ENCODE data around the gene GABRB3.

GABRB3 gene

DNA sequence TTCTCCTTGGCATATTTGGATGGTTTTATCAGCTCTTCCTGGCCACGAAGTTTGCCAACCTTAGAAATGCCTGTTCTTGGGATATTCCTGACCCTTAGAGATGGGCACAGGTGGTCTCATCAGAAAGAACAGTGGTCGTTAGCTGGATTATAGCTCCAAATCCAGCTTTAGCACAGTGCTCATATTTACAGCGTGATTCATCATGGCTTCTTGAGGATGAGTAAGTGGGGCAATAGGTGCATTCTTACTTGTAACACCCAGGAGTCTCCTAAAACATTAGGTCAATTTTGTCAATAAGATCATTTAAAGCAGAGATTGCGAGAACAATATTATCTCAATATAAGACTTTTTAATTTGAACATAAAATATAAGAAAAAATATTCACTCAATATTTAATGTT lies 191.9 kb downstream of the GABRB3 start:
- TF ChIP-seq, protein P1, sequence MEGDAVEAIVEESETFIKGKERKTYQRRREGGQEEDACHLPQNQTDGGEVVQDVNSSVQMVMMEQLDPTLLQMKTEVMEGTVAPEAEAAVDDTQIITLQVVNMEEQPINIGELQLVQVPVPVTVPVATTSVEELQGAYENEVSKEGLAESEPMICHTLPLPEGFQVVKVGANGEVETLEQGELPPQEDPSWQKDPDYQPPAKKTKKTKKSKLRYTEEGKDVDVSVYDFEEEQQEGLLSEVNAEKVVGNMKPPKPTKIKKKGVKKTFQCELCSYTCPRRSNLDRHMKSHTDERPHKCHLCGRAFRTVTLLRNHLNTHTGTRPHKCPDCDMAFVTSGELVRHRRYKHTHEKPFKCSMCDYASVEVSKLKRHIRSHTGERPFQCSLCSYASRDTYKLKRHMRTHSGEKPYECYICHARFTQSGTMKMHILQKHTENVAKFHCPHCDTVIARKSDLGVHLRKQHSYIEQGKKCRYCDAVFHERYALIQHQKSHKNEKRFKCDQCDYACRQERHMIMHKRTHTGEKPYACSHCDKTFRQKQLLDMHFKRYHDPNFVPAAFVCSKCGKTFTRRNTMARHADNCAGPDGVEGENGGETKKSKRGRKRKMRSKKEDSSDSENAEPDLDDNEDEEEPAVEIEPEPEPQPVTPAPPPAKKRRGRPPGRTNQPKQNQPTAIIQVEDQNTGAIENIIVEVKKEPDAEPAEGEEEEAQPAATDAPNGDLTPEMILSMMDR (IDR thresholded peaks at IDR 0.05; ENCODE audit: low read length, missing control alignments) = no peak
- no peak for DNase-seq (ENCODE audit: low read depth)
- no peak overlapping the region for H3K4me3 ChIP-seq (replicated peaks; ENCODE audit: low read depth, low read length)

DNA sequence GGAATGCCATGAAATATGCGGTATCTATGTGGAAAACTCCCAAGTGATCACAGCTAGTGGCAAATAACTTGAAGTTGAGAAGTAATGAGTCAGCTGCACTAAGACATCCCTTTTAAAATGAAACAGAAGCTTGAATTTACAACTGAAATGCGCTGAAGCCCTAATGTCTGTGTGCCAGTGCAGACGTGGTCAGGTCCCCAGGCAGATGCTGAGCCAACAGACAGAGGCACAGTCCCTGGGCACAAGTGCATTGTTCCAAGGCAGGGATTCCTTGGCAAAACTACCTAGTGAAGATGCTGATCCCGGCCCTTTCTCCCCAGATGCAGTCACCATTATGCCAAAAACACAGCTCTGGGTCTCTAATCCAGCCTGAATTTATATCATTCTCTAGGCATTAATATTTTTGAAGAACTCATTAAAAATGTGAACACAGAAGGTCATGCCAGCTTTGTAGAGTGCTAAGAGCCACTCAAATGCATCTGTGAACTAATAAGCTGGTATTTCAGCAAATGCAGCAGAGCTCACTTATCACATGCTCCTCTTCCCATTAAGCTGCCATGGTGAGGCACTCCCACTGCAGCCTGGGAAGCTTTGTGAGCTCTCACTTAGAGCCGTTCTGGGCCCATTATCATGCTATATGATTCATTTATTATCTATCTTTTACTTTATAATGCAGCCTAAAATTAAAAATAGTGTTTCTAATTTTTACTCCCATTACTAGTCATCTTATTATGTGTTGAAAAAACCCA lies 200.1 kb downstream of the GABRB3 start:
- TF ChIP-seq, protein P1 (IDR thresholded peaks at IDR 0.05; ENCODE audit: low read length, missing control alignments) = no peak
- no peak for DNase-seq (ENCODE audit: low read depth)
- no peak overlapping the region for H3K4me3 ChIP-seq (replicated peaks; ENCODE audit: low read depth, low read length)

DNA sequence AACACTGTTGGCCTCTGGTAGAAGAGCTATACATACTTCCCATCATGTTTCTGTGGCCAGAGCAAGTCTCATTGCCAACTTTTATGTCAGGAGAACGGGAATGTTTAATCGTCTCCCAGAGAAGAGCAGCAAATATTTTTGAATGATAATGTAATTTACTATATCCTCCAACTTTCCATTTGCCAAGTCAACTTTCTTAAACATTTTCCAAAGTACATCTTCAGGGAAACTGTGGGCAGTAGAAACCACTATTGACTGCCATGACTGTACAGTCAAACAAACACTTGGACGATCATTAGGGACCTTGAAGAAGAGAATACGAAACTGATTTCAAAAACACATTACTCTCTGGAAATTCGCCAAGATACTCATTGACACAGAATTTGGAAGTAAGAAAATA lies 201.5 kb downstream of the GABRB3 start:
- no peak for DNase-seq (ENCODE audit: low read depth)
- TF ChIP-seq, protein P1 (IDR thresholded peaks at IDR 0.05; ENCODE audit: low read length, missing control alignments) = no peak
- H3K4me3 ChIP-seq (replicated peaks; ENCODE audit: low read depth, low read length) = no peak overlapping the region

DNA sequence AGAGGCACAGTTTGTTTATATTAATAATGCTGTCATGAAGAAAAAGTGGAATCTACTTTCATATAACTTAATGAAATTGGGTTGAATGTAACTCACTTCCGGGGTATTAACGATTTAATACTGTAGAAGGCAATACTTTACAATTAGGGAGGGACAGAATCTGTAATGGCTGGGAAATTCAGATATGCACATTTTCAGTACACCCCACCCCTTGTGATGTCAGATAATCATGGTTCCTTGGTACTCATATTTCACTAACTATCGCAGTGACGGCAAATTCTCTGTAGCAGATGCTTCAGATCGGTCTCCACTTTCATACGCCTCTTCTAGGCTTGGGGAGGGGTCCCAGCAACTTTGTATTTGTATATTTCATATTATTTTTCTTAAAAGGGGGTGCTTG lies 207.3 kb downstream of the GABRB3 start:
- TF ChIP-seq, protein P1 (IDR thresholded peaks at IDR 0.05; ENCODE audit: low read length, missing control alignments) = no peak
- DNase-seq (ENCODE audit: low read depth) = no peak
- H3K4me3 ChIP-seq (replicated peaks; ENCODE audit: low read depth, low read length) = no peak overlapping the region

DNA sequence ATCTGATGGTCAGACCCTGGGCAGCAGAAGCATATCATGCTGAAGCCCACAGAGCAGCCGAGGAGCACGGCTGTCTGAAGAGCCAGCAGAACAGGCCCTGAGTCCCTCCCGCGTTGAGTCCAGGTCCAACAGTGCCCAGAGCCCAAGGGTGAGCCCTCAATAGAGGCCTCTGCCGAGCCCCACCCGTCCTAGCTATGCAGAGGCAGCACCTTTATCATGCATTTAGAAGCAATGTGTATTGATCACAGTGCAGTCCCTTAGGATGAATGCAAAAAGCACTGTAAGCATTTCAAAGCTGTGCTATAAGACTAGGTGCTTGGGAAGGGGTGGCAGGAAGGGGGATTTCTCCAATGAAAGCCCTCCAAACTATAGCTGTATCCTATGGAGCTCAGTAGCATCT lies 208.5 kb downstream of the GABRB3 start:
- TF ChIP-seq, protein P1 (IDR thresholded peaks at IDR 0.05; ENCODE audit: low read length, missing control alignments) = no peak
- H3K4me3 ChIP-seq (replicated peaks; ENCODE audit: low read depth, low read length) = no peak overlapping the region
- DNase-seq (ENCODE audit: low read depth) = no peak

DNA sequence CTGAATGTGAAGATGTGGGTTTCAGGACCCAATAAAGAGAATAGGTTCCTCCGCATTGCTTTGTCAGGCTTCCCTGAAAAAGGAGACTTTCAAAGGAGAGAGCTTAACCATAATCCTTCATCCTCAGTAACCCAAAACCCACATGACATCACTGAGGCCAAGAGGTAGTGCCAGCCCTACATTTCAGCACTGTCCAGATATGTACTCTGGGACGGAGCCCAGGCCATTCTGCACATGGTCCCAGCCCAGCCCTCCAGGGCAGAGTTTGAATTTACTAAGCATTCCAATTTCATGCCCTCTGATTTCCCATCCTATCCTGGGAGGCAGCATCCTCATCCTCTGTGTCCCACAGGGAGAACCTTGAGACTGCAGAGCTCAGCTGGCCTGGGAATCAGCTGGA lies 210.5 kb downstream of the GABRB3 start:
- H3K4me3 ChIP-seq (replicated peaks; ENCODE audit: low read depth, low read length) = no peak overlapping the region
- DNase-seq (ENCODE audit: low read depth) = no peak
- TF ChIP-seq, protein P1 (IDR thresholded peaks at IDR 0.05; ENCODE audit: low read length, missing control alignments) = no peak

DNA sequence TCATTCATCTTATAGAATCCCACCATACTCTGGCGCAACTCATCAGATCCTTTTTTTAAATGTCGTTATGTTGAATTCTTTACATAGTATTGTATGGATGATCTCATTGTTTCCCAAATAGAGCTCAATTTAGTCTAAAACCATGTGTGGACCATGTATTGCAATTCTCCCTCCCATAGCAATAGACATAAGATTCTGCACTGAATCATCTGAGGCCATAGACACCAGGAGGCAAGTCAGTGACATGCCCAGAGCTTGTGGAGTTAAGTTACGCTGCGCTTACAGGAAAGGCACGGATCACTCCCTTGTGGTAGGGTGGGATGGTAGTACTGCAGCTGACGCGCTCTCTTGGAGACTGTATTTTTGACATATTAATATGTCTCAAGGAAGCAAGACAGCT lies 211.0 kb downstream of the GABRB3 start:
- no peak for DNase-seq (ENCODE audit: low read depth)
- no peak overlapping the region for H3K4me3 ChIP-seq (replicated peaks; ENCODE audit: low read depth, low read length)
- TF ChIP-seq, protein P1 (IDR thresholded peaks at IDR 0.05; ENCODE audit: low read length, missing control alignments) = no peak
